Measurements from ENCODE around the gene LITAFD.
"Not testable (repeated sequence)": the region's sequence is repeated elsewhere in the genome, so short reads cannot be mapped to it uniquely, and the experiment has no call there.

The LITAFD gene

GRCh38 chr16:8914098-8914497 lies 31.9 kb downstream of the LITAFD start:
- Histone ChIP-seq H3K9me3 (ENCODE audit: control insufficient read depth, low read length) (no peaks in the 10 kb centered on the region), H2BK12ac (ENCODE audit: low read length in 2 of 2) (no peak overlapping the region), H3K18ac (ENCODE audit: low read depth in 1 of 2, low read length in 2 of 2) (no peak overlapping the region), H3K4ac (ENCODE audit: low read depth in 1 of 2, low read length in 2 of 2) (no peak overlapping the region), H3K79me1 (replicated peaks; ENCODE audit: low read length, poor library complexity, severe bottlenecking) (peaks cover 39% of the 10 kb centered on the region), H3K27me3 (ENCODE audit: control insufficient read depth in 1 of 2, insufficient read depth in 1 of 2, low read length in 2 of 2) (no peaks in the 10 kb centered on the region), H3K4me3 (ENCODE audit: insufficient read depth in 1 of 2, low read depth in 1 of 2, low read length in 2 of 2) (no peak overlapping the region), H2BK15ac (ENCODE audit: low read depth, poor library complexity, severe bottlenecking) (no peak overlapping the region), H4K91ac (ENCODE audit: low read length) (no peak overlapping the region), H3K36me3 (ENCODE audit: control insufficient read depth in 1 of 2, insufficient read depth in 2 of 2, low read depth in 1 of 2, low read length in 2 of 2) (peaks cover 40 to 94% of the 10 kb centered on the region in 2 experiments), H3K4me2 (ENCODE audit: low read length, poor library complexity, severe bottlenecking) (no peak overlapping the region), H2AFZ (ENCODE audit: low read depth, low read length) (no peak overlapping the region), H2BK5ac (ENCODE audit: low read depth, low read length, poor library complexity, severe bottlenecking) (no peak overlapping the region), H3K27ac (ENCODE audit: low read length, poor library complexity, severe bottlenecking) (no peak overlapping the region), H2AK5ac (ENCODE audit: low read length, severe bottlenecking) (no peak overlapping the region), H3K9ac (ENCODE audit: low read length) (no peak overlapping the region), H2BK120ac (ENCODE audit: low read depth, low read length) (no peak overlapping the region), H4K8ac (ENCODE audit: low read length) (no peak overlapping the region), H3K14ac (ENCODE audit: low read length in 2 of 2) (no peak overlapping the region), H3K4me1 (ENCODE audit: control insufficient read depth, insufficient read depth, low read depth, low read length) (peaks cover 2% of the 10 kb centered on the region), H3K23ac (ENCODE audit: low read length in 2 of 2) (no peak overlapping the region)
- no peak for DNase-seq
- 98% methylated on average over 3 of the region's 3 CpGs for WGBS

- peaks cover 47 to 91% of the 10 kb centered on the region in 2 experiments for H3K36me3 ChIP-seq (ENCODE audit: control insufficient read depth in 1 of 2, insufficient read depth in 2 of 2, low read depth in 1 of 2, low read length in 2 of 2)
- H3K27ac ChIP-seq (ENCODE audit: low read length, poor library complexity, severe bottlenecking), result no peak overlapping the region
- peaks cover 1% of the 10 kb centered on the region for H3K4me1 ChIP-seq (ENCODE audit: control insufficient read depth, insufficient read depth, low read depth, low read length)
- H3K9me3 ChIP-seq (ENCODE audit: control insufficient read depth, low read length), result no peaks in the 10 kb centered on the region
- H2BK5ac ChIP-seq (ENCODE audit: low read depth, low read length, poor library complexity, severe bottlenecking), result no peak overlapping the region
- no peak overlapping the region for H4K91ac ChIP-seq (ENCODE audit: low read length)
- H3K18ac ChIP-seq (ENCODE audit: low read depth in 1 of 2, low read length in 2 of 2), result no peak overlapping the region
- no peak overlapping the region for H2BK120ac ChIP-seq (ENCODE audit: low read depth, low read length)
- no peak for DNase-seq
- no peak overlapping the region for H2AFZ ChIP-seq (ENCODE audit: low read depth, low read length)
- no peak overlapping the region for H2AK5ac ChIP-seq (ENCODE audit: low read length, severe bottlenecking)
- no peak overlapping the region for H3K23ac ChIP-seq (ENCODE audit: low read length in 2 of 2)
- peak overlapping the region; percentile 43 for H4K8ac ChIP-seq (ENCODE audit: low read length)
- 96% methylated on average over 7 of the region's 7 CpGs for WGBS
- H3K4me2 ChIP-seq (ENCODE audit: low read length, poor library complexity, severe bottlenecking), result no peak overlapping the region
- no peak overlapping the region for H2BK12ac ChIP-seq (ENCODE audit: low read length in 2 of 2)
- H3K14ac ChIP-seq (ENCODE audit: low read length in 2 of 2), result no peak overlapping the region
- no peak overlapping the region for H3K4ac ChIP-seq (ENCODE audit: low read depth in 1 of 2, low read length in 2 of 2)
- H2BK15ac ChIP-seq (ENCODE audit: low read depth, poor library complexity, severe bottlenecking), result no peak overlapping the region
- H3K27me3 ChIP-seq (ENCODE audit: control insufficient read depth in 1 of 2, insufficient read depth in 1 of 2, low read length in 2 of 2), result no peaks in the 10 kb centered on the region
- H3K9ac ChIP-seq (ENCODE audit: low read length), result no peak overlapping the region
- H3K79me1 ChIP-seq (replicated peaks; ENCODE audit: low read length, poor library complexity, severe bottlenecking), result peaks cover 35% of the 10 kb centered on the region
- H3K4me3 ChIP-seq (ENCODE audit: insufficient read depth in 1 of 2, low read depth in 1 of 2, low read length in 2 of 2), result no peak overlapping the region
Observed at GRCh38 chr16:8915722-8916301, 33.7 kb downstream of the LITAFD start.

GRCh38 chr16:8916541-8917225 lies 34.5 kb downstream of the LITAFD start:
- Histone ChIP-seq H4K8ac (ENCODE audit: low read length) (no peak overlapping the region), H3K4me2 (ENCODE audit: low read length, poor library complexity, severe bottlenecking) (no peak overlapping the region), H2AFZ (ENCODE audit: low read depth, low read length) (no peak overlapping the region), H3K27me3 (ENCODE audit: control insufficient read depth in 1 of 2, insufficient read depth in 1 of 2, low read length in 2 of 2) (no peaks in the 10 kb centered on the region), H3K36me3 (ENCODE audit: control insufficient read depth in 1 of 2, insufficient read depth in 2 of 2, low read depth in 1 of 2, low read length in 2 of 2) (peaks cover 44 to 89% of the 10 kb centered on the region in 2 experiments), H3K14ac (ENCODE audit: low read length in 2 of 2) (no peak overlapping the region), H2BK120ac (ENCODE audit: low read depth, low read length) (no peak overlapping the region), H3K4me1 (ENCODE audit: control insufficient read depth, insufficient read depth, low read depth, low read length) (peaks cover 1% of the 10 kb centered on the region), H3K27ac (ENCODE audit: low read length, poor library complexity, severe bottlenecking) (no peak overlapping the region), H2BK5ac (ENCODE audit: low read depth, low read length, poor library complexity, severe bottlenecking) (no peak overlapping the region), H3K9ac (ENCODE audit: low read length) (no peak overlapping the region), H2BK15ac (ENCODE audit: low read depth, poor library complexity, severe bottlenecking) (no peak overlapping the region), H3K18ac (ENCODE audit: low read depth in 1 of 2, low read length in 2 of 2) (no peak overlapping the region), H3K23ac (ENCODE audit: low read length in 2 of 2) (no peak overlapping the region), H2BK12ac (ENCODE audit: low read length in 2 of 2) (no peak overlapping the region), H3K79me1 (replicated peaks; ENCODE audit: low read length, poor library complexity, severe bottlenecking) (peaks cover 30% of the 10 kb centered on the region), H4K91ac (ENCODE audit: low read length) (no peak overlapping the region), H3K9me3 (ENCODE audit: control insufficient read depth, low read length) (no peaks in the 10 kb centered on the region), H3K4me3 (ENCODE audit: insufficient read depth in 1 of 2, low read depth in 1 of 2, low read length in 2 of 2) (no peak overlapping the region), H2AK5ac (ENCODE audit: low read length, severe bottlenecking) (no peak overlapping the region), H3K4ac (ENCODE audit: low read depth in 1 of 2, low read length in 2 of 2) (no peak overlapping the region)
- no peak for DNase-seq
- 100% methylated on average over 2 of the region's 5 CpGs for WGBS

GRCh38 chr16:8917336-8917735 lies 35.2 kb downstream of the LITAFD start:
- H3K79me1 ChIP-seq (replicated peaks; ENCODE audit: low read length, poor library complexity, severe bottlenecking), result peaks cover 31% of the 10 kb centered on the region
- H2BK120ac ChIP-seq (ENCODE audit: low read depth, low read length); DNase-seq; H2AK5ac ChIP-seq (ENCODE audit: low read length, severe bottlenecking); H3K23ac ChIP-seq (ENCODE audit: low read length in 2 of 2); H4K8ac ChIP-seq (ENCODE audit: low read length); H3K4ac ChIP-seq (ENCODE audit: low read depth in 1 of 2, low read length in 2 of 2); H2AFZ ChIP-seq (ENCODE audit: low read depth, low read length); H3K9me3 ChIP-seq (ENCODE audit: control insufficient read depth, low read length); H3K27me3 ChIP-seq (ENCODE audit: control insufficient read depth in 1 of 2, insufficient read depth in 1 of 2, low read length in 2 of 2); H3K18ac ChIP-seq (ENCODE audit: low read depth in 1 of 2, low read length in 2 of 2); H3K4me2 ChIP-seq (ENCODE audit: low read length, poor library complexity, severe bottlenecking); H3K14ac ChIP-seq (ENCODE audit: low read length in 2 of 2); H2BK5ac ChIP-seq (ENCODE audit: low read depth, low read length, poor library complexity, severe bottlenecking); H3K27ac ChIP-seq (ENCODE audit: low read length, poor library complexity, severe bottlenecking); H3K4me3 ChIP-seq (ENCODE audit: insufficient read depth in 1 of 2, low read depth in 1 of 2, low read length in 2 of 2); H3K9ac ChIP-seq (ENCODE audit: low read length); H3K4me1 ChIP-seq (ENCODE audit: control insufficient read depth, insufficient read depth, low read depth, low read length); H2BK15ac ChIP-seq (ENCODE audit: low read depth, poor library complexity, severe bottlenecking); H2BK12ac ChIP-seq (ENCODE audit: low read length in 2 of 2); H4K91ac ChIP-seq (ENCODE audit: low read length): not testable (repeated sequence)
- H3K36me3 ChIP-seq (ENCODE audit: control insufficient read depth in 1 of 2, insufficient read depth in 2 of 2, low read depth in 1 of 2, low read length in 2 of 2), result peaks cover 48 to 89% of the 10 kb centered on the region in 2 experiments
- 96% methylated on average over 8 of the region's 10 CpGs for WGBS
